GM21717 (cell line): Measurements from ENCODE around the gene UBE2G1.
A peak's percentile ranks its signal among the peaks of the same experiment; 100 is the strongest.
"Not testable (repeated sequence)": the region's sequence is repeated elsewhere in the genome, so short reads cannot be mapped to it uniquely, and the experiment has no call there.

Experiments
- ATAC-seq: cut with Tn5 transposase; IDR thresholded peaks from one replicate; pipeline ENCODE4 v1.9.1; 2021; ENCODE audit warnings: mild to moderate bottlenecking, moderate library complexity; ENCODE audit not compliant: unreplicated experiment

The UBE2G1 gene

DNA sequence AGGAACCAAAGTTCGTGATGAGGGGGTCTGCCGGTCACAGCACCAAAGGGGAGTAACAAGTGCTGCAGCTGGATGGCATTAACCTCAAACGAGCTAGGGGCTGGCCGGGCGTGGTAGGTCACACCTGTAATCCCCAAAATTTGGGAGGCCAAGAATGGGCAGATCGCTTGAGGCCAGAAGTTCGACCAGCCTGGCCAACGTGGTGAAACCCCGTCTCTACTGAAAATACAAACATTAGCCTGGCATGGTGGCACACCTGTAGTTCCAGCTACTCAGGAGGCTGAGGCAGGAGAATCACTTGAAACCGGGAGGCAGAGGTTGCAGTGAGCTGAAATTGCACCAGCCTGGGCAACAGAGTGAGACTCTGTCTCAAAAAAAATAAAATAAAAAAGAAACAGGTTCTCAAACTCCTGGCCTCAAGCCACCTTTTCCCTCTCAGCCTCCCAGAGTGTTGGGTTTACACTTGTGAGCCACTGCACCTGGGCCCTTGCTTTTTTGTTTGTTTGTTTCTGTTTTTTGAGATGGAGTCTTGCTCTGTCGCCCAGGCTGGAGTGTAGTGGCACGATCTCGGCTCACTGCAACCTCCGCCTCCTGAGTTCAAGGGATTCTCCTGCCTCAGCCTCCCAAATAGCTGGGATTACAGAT is 9.4 kb upstream of the UBE2G1 start:
- ATAC-seq: not testable (repeated sequence)

- ATAC-seq: peak; percentile 66
These were observed 8.7 kb upstream of the UBE2G1 start for GRCh38 chr17:4375039-4375748.

DNA sequence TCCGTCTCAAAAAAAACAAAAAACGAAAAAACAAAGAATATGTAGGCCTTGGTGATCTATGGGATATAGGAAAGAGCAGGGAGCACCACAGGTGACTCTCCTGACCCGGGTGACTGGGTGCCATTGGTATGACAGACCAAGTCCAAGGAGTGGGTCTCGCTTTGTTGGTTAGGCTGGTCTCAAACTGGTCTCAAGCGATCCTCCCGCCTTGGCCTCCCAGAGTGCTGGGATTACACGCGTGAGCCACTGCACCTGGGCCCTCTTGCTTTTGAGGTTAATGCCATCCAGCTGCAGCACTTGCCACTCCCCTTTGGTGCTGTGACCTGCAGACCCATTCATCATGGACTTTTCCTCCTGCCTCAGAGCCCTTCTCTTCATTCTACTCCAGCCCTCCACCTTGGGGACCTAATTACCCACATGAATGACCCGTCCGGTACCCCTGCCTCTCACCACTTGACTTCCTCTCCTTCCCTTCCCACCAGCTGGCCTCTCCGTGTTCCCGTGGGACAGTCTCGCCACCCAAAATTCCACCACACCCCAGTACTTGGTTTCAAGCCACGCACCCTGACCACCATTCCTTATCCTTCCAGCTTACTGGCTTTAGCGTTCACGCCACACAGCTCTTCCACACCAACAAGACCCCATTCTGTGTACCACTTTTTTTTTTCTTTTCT is 3.2 kb upstream of the UBE2G1 start:
- no peak for ATAC-seq

DNA sequence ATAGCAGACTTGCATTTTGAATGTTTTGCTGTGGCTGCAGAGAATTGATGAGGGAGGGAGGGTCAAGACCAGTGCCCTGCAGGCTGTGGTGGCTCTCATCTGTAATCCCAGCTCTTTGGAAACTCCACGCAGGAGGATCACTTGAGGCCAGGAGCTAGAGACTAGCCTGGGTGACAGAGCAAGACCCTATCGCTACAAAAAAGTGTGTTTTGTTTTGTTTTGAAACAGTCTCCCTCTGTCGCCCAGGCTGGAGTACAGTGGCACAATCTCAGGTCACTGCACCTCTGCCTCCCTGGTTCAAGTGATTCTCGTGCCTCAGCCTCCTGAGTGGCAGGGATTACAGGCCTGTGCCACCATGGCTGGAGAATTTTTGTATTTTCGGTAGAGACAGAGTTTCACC is 1.9 kb upstream of the UBE2G1 start:
- no peak for ATAC-seq

GRCh38 chr17:4367177-4367576 is 702 bp upstream of the UBE2G1 start:
- ATAC-seq: not testable (repeated sequence)

DNA sequence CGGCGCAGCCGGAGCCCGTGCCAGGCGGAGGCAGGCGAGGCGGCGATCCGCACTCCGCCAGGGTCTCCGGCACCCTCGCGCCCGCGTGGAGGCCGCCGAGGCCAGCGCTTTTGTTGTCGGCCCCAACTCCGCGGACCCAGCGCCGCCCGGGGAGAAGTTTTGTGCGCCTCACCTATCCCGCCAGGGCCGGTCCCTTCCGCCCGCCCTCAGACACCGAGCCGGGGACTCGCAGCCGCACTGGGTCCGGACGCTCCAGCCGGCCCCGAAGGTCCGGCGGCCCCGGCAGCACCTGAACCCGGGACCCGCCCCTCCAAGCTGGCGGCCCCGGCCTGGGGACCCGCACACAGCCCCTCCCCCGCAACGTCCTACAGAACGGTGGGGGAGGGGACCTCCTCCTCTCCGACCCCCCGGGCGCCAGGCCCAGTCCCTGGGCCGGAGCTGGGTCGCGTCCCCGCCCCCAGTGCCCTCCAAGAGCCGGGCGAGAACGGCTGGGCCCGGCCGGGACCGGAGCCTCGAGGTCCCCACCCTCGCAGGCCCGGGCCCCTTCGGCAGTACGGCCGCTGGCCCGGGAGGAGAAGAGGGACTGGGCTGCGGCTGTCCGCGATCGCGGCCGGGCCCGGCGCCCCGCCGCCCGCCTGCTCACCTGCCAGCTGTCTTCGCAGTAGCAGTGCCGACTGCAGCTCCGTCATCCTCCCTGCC is 698 bp downstream of the UBE2G1 start:
- peak; percentile 15 for ATAC-seq

DNA sequence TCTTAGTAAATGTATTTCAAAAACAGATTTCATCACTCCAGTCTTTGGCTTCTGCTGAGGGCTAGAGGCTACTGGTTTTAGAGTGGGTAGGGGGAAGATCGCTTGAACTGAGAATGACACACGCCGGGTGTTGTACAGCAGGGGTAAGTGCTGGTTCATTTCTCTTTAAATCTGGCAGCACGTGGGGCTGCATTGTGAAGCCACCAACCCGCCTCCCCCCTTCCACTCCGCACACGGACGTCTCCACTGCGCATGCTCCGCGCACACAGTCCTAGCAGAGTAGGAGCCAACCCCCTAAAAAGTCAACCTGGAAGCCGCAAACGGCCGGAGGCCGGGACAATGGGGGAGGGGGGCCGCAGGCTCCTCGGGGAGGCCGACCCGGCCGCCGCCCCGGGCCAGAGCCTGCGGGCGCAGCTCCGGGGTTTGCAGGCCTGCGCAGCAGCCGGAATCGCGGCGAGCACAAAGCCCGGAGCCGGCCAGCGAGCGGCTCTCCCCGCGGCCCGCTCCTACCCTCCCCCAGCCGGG is 1.3 kb downstream of the UBE2G1 start:
- ATAC-seq: peak; percentile 40

DNA sequence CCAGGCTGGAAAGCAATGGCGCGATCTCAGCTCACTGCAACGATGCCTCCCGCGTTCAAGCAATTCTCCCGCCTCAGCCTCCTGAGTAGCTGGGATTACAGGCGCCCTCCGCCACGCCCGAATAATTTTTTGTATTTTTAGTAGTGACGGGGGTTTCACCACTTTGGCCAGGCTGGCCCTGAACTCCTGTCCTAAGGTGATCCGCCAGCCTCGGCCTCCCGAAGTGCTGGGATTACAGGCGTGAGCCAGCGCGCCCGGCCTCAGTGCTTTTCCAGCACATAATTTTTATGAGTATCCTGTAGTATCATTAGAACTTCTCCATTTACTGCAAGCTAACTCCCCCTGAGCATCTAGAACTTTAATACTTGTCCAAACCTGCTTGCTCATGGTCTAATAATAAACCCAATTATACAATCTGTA is 1.8 kb downstream of the UBE2G1 start:
- ATAC-seq: no peak

DNA sequence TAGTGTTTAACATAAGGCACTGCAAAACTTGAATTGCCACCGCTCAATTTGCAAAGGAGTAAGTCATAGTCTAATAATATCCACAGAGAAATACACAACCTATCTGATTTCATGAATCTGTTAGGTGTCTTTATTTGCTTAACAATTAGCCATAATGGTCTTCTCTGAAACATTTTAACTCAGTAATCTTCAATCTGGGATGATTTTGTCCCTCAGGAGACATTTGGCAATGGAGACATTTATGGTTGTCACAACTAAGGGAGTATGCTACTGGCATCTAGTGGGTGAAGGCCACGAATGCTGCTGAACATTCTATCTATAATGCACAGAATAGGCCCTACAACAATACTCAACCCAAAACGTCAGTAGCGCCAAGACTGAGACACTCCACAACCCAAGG is 4.3 kb downstream of the UBE2G1 start:
- ATAC-seq: no peak

DNA sequence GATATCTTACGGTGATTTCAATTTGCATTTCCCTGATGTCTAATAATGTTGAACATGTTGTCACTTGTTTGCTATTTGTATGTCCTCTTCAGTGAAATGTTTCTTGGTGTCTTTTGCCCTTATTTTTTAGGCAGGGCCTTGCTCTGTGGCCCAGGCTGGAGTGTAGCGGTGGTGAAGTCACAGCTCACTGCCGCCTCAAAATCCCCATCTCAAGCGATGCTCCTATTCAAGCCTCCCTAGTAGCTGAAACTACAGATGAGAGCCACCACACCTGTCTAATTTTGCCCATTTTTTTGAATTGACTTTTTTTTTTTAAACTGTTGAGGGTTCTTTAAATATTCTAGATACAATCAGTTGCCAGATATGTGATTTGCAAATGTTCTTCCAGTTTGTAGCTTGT is 8.3 kb downstream of the UBE2G1 start:
- peak; percentile 50 for ATAC-seq

- ATAC-seq: no peak
These were observed 8.8 kb downstream of the UBE2G1 start for GRCh38 chr17:4357671-4358070.

DNA sequence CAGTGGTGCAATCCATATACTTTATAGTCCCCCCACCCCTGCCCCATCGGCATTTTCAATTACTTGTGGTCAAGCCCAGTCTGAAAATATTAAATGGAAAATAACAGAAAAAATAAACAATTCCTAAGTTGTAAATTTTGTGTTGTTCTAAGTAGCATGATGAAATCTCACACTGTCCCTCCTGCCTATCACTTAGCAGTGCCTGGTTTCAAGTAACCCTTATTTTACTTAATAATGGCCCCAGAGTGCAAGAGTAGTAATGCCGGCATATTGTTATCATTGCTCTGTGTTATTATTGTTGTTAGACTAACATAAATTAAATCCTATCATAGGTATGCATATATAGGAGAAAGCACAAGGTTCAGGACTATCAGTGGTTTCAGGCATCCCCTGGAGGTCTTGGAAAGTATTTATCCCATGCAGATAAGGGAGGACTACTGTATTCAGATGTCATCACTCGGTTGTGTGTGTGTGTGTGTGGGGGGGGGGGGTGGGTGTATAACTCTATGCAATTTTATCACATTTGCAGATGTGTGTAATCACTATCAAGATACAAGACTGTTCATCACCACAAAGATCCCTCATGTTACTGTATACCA is 9.3 kb downstream of the UBE2G1 start:
- no peak for ATAC-seq

DNA sequence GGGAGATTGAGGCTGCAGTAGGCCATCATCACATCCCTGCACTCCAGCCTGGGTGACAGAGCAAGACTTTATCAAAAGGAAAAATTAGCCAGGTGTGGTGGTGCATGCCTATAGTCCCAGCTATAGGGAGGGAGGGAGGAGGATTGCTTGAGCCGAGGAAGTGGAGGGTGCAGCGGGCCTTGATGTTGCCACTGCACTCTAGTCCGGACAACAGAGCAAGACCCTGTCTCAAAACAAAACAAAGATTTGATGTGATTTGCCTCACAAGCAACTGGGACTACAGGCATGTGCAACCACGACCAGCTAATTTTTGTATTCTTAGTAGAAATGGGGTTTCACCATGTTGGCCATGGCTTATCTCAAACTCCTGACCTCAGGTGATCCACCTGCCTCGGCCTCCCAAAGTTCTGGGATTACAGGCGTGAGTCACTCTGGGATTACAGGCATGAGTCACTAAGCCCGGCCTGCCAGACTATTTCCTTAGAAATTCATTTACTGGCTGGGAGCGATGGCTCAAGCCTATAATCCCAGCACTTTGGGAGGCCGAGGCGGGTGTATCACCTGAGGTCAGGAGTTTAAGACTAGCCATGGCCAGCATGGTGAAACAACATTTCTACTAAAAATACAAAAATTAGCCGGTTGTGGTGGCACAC is 11.5 kb downstream of the UBE2G1 start:
- ATAC-seq: no peak

DNA sequence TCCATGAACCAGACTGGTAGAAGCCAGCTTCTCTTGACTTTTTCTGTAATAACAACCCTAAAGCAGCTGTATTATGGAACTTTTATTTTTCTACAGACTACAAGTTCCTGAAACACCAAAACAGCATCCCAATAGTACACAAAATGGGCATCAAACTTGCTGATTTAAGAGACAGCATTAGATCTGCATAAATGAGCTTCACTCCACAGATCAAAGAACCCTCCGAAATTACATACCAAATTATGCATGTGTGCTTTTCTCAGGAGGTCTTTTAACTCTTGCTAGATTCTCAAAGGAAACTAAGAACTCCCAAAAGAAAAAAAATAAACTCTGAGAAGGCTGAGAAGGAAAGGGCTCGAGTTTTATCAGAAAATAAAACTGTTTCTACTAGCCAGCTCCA is 12.3 kb downstream of the UBE2G1 start:
- no peak for ATAC-seq

DNA sequence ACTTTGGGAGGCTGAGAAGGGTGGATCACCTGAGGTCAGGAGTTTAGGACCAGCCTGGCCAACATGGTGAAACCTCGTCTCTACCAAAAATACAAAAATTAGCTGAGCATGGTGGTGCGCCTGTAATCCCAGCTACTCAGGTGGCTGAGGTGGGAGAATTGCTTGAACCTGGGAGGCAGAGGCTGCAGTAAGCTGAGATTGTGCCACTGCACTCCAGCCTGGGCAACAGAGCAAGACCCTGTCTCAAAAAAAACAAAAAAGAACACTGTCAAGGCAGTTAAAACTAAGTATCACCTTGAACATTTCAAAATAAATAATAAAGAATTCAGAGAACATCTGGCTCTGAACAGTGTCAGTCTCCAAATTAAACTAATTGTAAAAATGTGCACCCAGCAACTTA is 16.3 kb downstream of the UBE2G1 start:
- not testable (repeated sequence) for ATAC-seq

DNA sequence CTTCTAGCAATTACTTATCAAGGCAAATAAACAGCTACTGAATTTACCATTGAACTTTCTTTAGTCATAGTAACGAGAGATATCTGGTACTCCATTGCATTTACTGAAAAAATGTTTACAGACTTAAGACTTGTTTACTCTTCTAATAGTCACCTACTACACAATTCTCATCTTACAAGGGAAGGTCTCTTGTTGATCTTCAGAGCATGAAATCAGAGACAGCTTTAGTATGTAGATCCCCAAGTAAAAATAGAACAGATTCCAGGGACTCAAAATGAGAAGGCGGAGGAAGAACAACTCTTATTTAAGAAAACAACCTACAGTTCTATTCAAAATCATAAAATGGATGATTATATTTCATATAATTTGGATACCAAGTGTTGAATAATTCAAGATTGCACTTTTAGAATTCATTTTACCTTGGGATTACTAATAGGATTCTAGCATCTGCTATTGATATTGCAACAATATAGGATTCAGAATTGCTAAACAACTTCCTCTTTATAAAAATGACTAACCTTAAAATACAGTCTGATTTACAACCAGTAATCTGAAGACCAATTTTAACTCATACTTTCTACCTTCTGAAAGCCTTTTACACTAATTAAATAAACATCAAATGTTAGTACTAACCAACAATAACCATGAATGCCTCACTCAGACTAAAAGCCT is 20.8 kb downstream of the UBE2G1 start:
- ATAC-seq: no peak

DNA sequence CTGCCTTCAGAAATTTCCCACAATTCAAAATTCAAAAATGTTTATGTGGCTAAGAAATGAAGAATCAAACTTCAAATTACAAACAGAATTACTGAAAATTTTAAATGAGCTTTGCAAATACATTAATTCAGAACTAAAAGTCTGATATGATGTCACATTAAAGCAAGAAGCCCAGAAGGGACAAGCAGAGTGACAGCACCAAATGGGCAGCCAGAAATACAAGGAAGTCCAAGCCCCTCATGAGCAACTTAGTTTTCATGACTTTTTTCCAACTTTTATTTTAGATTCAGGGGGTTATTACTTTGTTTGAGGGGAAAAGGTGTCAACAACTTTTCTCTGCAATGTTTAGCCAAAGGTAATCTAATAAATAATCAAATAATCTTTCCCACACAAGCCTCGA is 21.5 kb downstream of the UBE2G1 start:
- no peak for ATAC-seq

DNA sequence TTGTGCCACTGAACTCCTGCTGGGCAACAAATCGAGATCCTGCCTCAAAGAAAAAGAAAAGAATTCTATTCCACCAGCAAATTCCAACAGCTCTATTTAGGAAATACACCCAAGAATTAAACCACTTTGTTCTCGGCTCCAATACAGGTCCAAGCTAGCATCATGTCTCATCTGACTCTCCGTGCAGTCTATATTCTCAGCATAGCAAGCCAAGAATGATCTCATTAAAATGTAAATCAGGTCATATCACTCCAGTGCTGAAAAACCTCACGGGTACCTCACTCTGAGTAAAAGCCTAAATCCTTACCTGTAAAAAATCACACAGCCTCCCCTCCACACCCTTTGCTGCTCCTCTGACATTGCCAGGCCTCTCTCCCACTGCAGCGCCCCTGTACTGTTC is 23.9 kb downstream of the UBE2G1 start:
- ATAC-seq: no peak

- no peak for ATAC-seq
These were observed 24.9 kb downstream of the UBE2G1 start for GRCh38 chr17:4341616-4341977.
